ENCODE measurements around the gene AFP.
A peak's percentile ranks its signal among the peaks of the same experiment; 100 is the strongest.

The AFP gene

GRCh38 chr4:73415807-73416238 is 20.2 kb upstream of the AFP start:
- no peak for DNase-seq

GRCh38 chr4:73416423-73417087 is 19.5 kb upstream of the AFP start:
- DNase-seq, result no peak

- DNase-seq, result no peak
Observed at GRCh38 chr4:73417342-73417741, 18.7 kb upstream of the AFP start.

GRCh38 chr4:73417973-73418372 is 18.0 kb upstream of the AFP start:
- no peak for DNase-seq

- no peak for DNase-seq
Observed at GRCh38 chr4:73418677-73419076, 17.3 kb upstream of the AFP start.

GRCh38 chr4:73419106-73420038 is 16.6 kb upstream of the AFP start:
- no peak for DNase-seq

GRCh38 chr4:73420615-73421014 is 15.4 kb upstream of the AFP start:
- no peak for DNase-seq

- peak; percentile 12 for DNase-seq
Observed at GRCh38 chr4:73421708-73422457, 14.1 kb upstream of the AFP start.

- DNase-seq, result no peak
Observed at GRCh38 chr4:73422458-73422752, 13.6 kb upstream of the AFP start.

GRCh38 chr4:73423184-73423583 is 12.8 kb upstream of the AFP start:
- DNase-seq, result no peak

- DNase-seq, result no peak
Observed at GRCh38 chr4:73426666-73427065, 9.4 kb upstream of the AFP start.

GRCh38 chr4:73429118-73429517 is 6.9 kb upstream of the AFP start:
- no peak for DNase-seq

GRCh38 chr4:73429826-73430587 is 6.0 kb upstream of the AFP start:
- no peak for DNase-seq

- no peak for DNase-seq
Observed at GRCh38 chr4:73431813-73432168, 4.2 kb upstream of the AFP start.

- DNase-seq, result no peak
Observed at GRCh38 chr4:73432169-73433000, 3.6 kb upstream of the AFP start.

- DNase-seq, result no peak
Observed at GRCh38 chr4:73433140-73433539, 2.9 kb upstream of the AFP start.

GRCh38 chr4:73434311-73434710 is 1.7 kb upstream of the AFP start:
- DNase-seq, result no peak

GRCh38 chr4:73436674-73437557 is 895 bp downstream of the AFP start:
- no peak for DNase-seq

GRCh38 chr4:73437558-73437956 is 1.5 kb downstream of the AFP start:
- no peak for DNase-seq

- no peak for DNase-seq
Observed at GRCh38 chr4:73438048-73438447, 2.0 kb downstream of the AFP start.

GRCh38 chr4:73438582-73439215 is 2.7 kb downstream of the AFP start:
- DNase-seq, result no peak
